Ovary (tissue), 9 donors: ENCODE data around the gene DIAPH1. TPM values are rescaled to one million over a fixed set of nuclear protein-coding genes. Genes with fewer than 3 reads are reported as not detected.

Source experiments
- DNase-seq, 5 donors: peaks; one replicate each; pipeline ENCODE4 v3.0.0-alpha.2; 2019 to 2020
- H3K27ac ChIP-seq, 2 donors: fragments of 200-600 bp; one replicate each; pipeline versions ENCODE4 v1.5.1 to v1.8.0; 2019 to 2022
- H3K27me3 ChIP-seq: fragments of 200-600 bp; one replicate; pipeline ENCODE4 v1.8.0; 2022
- H3K36me3 ChIP-seq: fragments of 200-600 bp; sonication (generic); one replicate; pipeline ENCODE4 v1.5.1; 2019
- H3K4me1 ChIP-seq: one replicate; pipeline ENCODE4 v1.8.1; 2013; ENCODE audit warnings: mild to moderate bottlenecking, moderate library complexity; ENCODE audit not compliant: insufficient read depth
- H3K4me3 ChIP-seq: fragments of 200-600 bp; sonication (generic); one replicate; pipeline ENCODE4 v1.5.1; 2017
- H3K9me3 ChIP-seq, 2 donors: fragments of 200-600 bp in 1 of 2; sonication (generic) in 1 of 2; one replicate each; pipeline versions ENCODE4 v1.5.1 to v1.8.1; 2013 to 2019; ENCODE audit warnings: mild to moderate bottlenecking in 1 of 2, moderate library complexity in 1 of 2
- EP300 ChIP-seq: sonication (generic); formaldehyde crosslinking; IDR thresholded peaks from one replicate; pipeline ENCODE4 v1.6.1; 2017; ENCODE audit warnings: antibody characterized with exemption
- POLR2A ChIP-seq: fragments of 450-650 bp; IDR thresholded peaks from one replicate; pipeline ENCODE4 v1.6.1; 2017; ENCODE audit warnings: antibody characterized with exemption, mild to moderate bottlenecking, moderate library complexity
- WGBS, 3 donors: extraction: QIAGEN DNeasy Blood & Tissue Kit in 1 of 3; methylation state at CpG; one replicate each; pipeline versions ENCODE4 v1.1.5 to v1.1.7; 2013 to 2017; 5-methylcytosine and 5-hydroxymethylcytosine counted together
- intact Hi-C, 4 donors: fragments of 100-400 bp; cut with DNase I; formaldehyde crosslinking; loops; one replicate each; pipeline versions ENCODE4 v1.11.0 to v1.15.1; 2022 to 2023
- polyA plus RNA-seq, 2 donors: library from polyadenylated mRNA; stranded (reverse); fragments of 200-250 nt in 1 of 2; fragments of 350-450 nt in 1 of 2; fragmentation: Illumina TruSeq in 1 of 2; extraction: RNeasy Lipid Tissue Mini Kit (QIAGEN cat#74804) in 1 of 2; gene quantifications; one replicate each; pipeline ENCODE4 v1.2.3, GENCODE V29; 2013 to 2014
- total RNA-seq, 7 donors: library from RNA; depleted of rRNA in 2 of 7; stranded (reverse); fragments of >200 nt in 2 of 7; fragmentation: NEBNext Ultra II Directional in 3 of 7; extraction: Animal tissue kit (Norgen Biotek cat#: 25700) in 3 of 7; gene quantifications; one replicate each; pipeline versions ENCODE4 v1.1.0 to v1.2.4, GENCODE V29; 2016 to 2023
- TF ChIP-seq, protein P1 (sequence below), 3 donors: fragments of 450-650 bp in 2 of 3; fragments of 200-600 bp in 1 of 3; IDR thresholded peaks; one replicate each; pipeline versions ENCODE4 v1.5.1 to v1.8.0; 2016 to 2022; ENCODE audit warnings: antibody characterized with exemption in 3 of 3, mild to moderate bottlenecking in 1 of 3
- donor health status: DM: no; HTN: no; CAD: no; lungs with moderate emphysema.
- donor health status: DM: no; HTN: no; CAD: no.
- donor health status: Bipolar disorder and iron deficiency.
- donor health status: DM: yes; HTN: yes; CAD: no.
- donor health status: DM: no; HTN: no; CAD: no.
- donor health status: DM: yes; HTN: yes; CAD: no.

DIAPH1 gene
- total and polyA plus RNA-seq, 9 donors: 21.2 to 51.0 (median 44.0) TPM

DNA sequence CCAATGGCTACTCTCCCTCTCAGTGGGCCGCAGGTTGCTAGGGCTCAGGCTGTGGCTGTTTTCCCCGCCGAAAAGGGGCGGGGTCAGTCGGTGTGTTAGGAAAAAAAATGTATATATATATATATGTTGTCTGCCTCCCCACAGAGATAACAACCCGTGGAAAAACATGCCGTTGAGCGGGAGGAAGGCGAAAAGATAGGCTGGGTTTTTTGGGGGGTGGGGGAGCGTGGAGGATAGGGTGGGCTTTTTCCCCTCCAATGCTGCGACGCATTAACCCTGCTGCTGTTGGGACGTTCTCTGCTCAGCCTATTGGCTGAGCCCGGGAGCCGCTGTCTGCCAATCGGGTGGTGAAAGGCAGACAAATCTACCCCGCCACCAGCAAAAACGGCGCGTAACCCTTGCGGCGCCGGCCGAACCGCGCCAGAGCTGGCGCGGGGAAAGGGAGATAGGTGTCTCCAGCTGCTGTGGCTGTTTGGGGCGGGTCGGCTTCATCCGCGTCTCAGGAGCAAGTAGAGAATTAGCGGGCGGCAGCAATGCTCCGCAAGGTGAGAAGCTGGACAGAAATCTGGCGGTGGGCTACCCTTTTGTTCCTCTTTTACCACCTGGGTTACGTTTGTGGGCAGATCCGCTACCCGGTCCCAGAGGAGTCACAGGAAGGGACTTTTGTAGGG lies 134.0 kb downstream of the DIAPH1 start, which contains the start of gene PCDHGC4:
Gene PCDHGC4 (plus strand): TSS at position 390 of the 671 bp plus-strand sequence. CDS start 144 bp downstream, at position 534.
- Histone ChIP-seq H3K4me3 (peak within 1 kb of the TSS; percentile 34), H3K27me3 (no peaks in the 10 kb centered on the region), H3K36me3 (no peaks in the 10 kb centered on the region), H3K4me1 (no peaks in the 10 kb centered on the region), H3K27ac (no peak within 1 kb of the TSS), H3K9me3 (no peaks in the 10 kb centered on the region)
- 5 to 12% (median 9%) methylated on average over 39 of the region's 39 CpGs for WGBS, 3 donors
- DNase-seq: peak in 1 of 5 donors; percentile 43
- TF ChIP-seq EP300 (no peak), POLR2A (no peak)
- TF ChIP-seq, protein P1, sequence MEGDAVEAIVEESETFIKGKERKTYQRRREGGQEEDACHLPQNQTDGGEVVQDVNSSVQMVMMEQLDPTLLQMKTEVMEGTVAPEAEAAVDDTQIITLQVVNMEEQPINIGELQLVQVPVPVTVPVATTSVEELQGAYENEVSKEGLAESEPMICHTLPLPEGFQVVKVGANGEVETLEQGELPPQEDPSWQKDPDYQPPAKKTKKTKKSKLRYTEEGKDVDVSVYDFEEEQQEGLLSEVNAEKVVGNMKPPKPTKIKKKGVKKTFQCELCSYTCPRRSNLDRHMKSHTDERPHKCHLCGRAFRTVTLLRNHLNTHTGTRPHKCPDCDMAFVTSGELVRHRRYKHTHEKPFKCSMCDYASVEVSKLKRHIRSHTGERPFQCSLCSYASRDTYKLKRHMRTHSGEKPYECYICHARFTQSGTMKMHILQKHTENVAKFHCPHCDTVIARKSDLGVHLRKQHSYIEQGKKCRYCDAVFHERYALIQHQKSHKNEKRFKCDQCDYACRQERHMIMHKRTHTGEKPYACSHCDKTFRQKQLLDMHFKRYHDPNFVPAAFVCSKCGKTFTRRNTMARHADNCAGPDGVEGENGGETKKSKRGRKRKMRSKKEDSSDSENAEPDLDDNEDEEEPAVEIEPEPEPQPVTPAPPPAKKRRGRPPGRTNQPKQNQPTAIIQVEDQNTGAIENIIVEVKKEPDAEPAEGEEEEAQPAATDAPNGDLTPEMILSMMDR (IDR thresholded peaks at IDR 0.05): no peak
- intact Hi-C loops: no loop called here

DNA sequence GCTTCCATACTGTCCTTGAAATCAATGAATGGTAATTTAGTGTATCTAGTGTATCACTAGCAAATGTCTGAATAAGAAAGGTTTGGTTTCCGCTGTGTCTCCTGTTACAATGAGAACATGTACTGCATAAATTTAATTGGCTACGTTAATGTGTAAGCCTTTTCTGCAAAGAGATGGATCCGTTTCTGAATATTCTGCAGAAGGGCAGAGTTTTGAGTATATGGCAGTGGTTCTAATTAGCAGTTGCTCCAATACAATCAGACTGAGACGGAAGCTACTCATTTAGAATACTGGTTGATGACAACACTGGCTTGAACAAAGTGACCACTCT lies 134.5 kb downstream of the DIAPH1 start:
- 12 to 19% (median 13%) methylated on average over 4 of the region's 4 CpGs for WGBS, 3 donors
- no peak for TF ChIP-seq POLR2A
- H3K27me3 ChIP-seq: no peaks in the 10 kb centered on the region
- intact Hi-C loops: no loop called here
- H3K4me3 ChIP-seq: peak overlapping the region; percentile 34
- no peaks in the 10 kb centered on the region for H3K36me3 ChIP-seq
- DNase-seq: no peak
- H3K27ac ChIP-seq: no peak overlapping the region
- peaks cover 2% of the 10 kb centered on the region for H3K4me1 ChIP-seq
- H3K9me3 ChIP-seq: no peaks in the 10 kb centered on the region

DNA sequence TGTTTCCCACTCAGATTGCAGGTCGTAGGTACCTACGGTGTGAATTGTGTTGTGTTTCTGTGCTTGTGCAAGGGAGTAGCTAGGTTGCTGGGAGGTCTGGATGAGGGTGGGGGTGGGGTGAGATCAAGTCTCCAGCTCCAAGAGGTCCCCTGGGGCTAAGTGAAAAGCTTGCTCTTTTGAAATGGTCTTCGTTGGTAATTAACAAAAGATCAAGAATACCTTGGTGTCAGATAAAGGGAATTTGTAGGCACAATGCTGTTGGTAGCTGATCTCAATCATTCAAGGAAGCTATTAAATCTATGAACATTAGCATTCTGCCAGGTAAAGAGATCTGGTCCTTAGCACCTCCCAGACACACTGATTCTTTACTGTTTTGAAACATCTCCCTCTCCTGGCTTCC lies 134.9 kb downstream of the DIAPH1 start:
- no peak overlapping the region for H3K4me3 ChIP-seq
- peaks cover 3% of the 10 kb centered on the region for H3K4me1 ChIP-seq

DNA sequence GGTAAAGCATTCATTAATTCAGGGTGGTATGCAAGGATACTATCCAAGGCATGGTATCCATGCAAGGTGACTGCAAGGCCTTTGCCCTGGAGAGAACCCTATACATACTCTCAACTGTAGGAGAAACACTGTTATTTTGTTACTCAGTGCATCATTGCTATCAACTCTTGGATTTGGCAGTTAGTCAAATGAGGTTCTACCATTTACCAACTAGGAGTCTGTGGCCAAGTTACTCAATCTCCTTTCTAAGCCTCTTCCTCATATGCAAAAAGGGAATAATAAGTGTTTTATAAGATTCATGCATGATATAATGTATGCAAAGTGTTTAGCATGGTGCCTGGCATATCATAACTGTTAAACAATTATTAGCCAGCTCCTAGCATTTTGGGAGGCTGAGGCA lies 139.0 kb downstream of the DIAPH1 start:
- no peaks in the 10 kb centered on the region for H3K36me3 ChIP-seq
- no peaks in the 10 kb centered on the region for H3K27me3 ChIP-seq
- no peak overlapping the region for H3K27ac ChIP-seq
- TF ChIP-seq POLR2A (no peak), EP300 (no peak)
- TF ChIP-seq, protein P1 (IDR thresholded peaks at IDR 0.05): no peak
- peaks cover 17% of the 10 kb centered on the region for H3K4me1 ChIP-seq
- no peak overlapping the region for H3K4me3 ChIP-seq
- intact Hi-C loops: loop anchor here in 2 of 4 donors (5.0 kb wide), 3 partner anchors 33 to 83 kb away; no protein-coding TSS in a partner anchor
- no peaks in the 10 kb centered on the region for H3K9me3 ChIP-seq
- no peak for DNase-seq

More for the DNA sequence above, 134.9 kb downstream of the DIAPH1 start:
- intact Hi-C loops: no loop called here
- TF ChIP-seq POLR2A (no peak), EP300 (no peak)
- TF ChIP-seq, protein P1 (IDR thresholded peaks at IDR 0.05): no peak
- DNase-seq: no peak
- no peaks in the 10 kb centered on the region for H3K9me3 ChIP-seq
- WGBS, 3 donors: 51 to 54% (median 53%) methylated on average over 3 of the region's 3 CpGs
- no peak overlapping the region for H3K27ac ChIP-seq
- H3K36me3 ChIP-seq: no peaks in the 10 kb centered on the region
- H3K27me3 ChIP-seq: no peaks in the 10 kb centered on the region

DNA sequence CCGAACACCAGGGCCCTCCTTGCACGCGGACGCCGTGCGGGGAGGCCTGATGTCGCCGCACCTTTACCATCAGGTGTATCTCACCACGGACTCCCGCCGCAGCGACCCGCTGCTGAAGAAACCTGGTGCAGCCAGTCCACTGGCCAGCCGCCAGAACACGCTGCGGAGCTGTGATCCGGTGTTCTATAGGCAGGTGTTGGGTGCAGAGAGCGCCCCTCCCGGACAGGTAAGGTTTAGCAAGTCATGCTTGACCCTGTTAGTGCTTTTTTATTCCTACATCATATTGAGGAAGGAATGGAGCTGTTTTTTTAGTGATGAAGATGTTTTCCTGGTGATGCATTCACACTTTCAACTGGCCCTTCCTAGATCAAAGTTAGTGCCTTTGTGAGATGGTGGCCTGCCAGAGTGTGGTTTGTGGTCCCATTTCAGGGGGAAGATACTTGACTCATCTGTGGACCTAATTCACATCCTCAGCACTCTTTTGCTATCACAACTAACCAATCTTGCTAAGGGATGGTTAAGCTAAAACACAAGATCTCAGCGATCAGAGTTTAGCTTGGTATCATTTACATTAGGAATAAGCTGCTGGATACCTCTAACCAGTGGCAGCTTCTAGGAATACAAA lies 140.4 kb downstream of the DIAPH1 start:
- Histone ChIP-seq H3K27me3 (no peaks in the 10 kb centered on the region), H3K36me3 (no peaks in the 10 kb centered on the region), H3K4me3 (peak overlapping the region; percentile 59), H3K9me3 (no peaks in the 10 kb centered on the region), H3K27ac (no peak overlapping the region), H3K4me1 (peaks cover 17% of the 10 kb centered on the region)
- intact Hi-C loops: loop anchor here in 2 of 4 donors (5.0 kb wide), 3 partner anchors 34 to 84 kb away; no protein-coding TSS in a partner anchor
- WGBS, 3 donors: 33 to 43% (median 37%) methylated on average over 20 of the region's 20 CpGs
- TF ChIP-seq POLR2A (no peak), EP300 (no peak)
- TF ChIP-seq, protein P1 (IDR thresholded peaks at IDR 0.05): no peak
- peak in 4 of 5 donors; percentile 39 to 62 (median 53) for DNase-seq
